HPDE6-E6E7 (cell line): ENCODE results near the gene TOP2A.
A peak's percentile ranks its signal among the peaks of the same experiment; 100 is the strongest.

Experiments used
- DNase-seq: peaks from one replicate; pipeline ENCODE4 v3.0.0; 2011; ENCODE audit warnings: missing footprints; ENCODE audit errors: extremely low spot score

Gene TOP2A

DNA sequence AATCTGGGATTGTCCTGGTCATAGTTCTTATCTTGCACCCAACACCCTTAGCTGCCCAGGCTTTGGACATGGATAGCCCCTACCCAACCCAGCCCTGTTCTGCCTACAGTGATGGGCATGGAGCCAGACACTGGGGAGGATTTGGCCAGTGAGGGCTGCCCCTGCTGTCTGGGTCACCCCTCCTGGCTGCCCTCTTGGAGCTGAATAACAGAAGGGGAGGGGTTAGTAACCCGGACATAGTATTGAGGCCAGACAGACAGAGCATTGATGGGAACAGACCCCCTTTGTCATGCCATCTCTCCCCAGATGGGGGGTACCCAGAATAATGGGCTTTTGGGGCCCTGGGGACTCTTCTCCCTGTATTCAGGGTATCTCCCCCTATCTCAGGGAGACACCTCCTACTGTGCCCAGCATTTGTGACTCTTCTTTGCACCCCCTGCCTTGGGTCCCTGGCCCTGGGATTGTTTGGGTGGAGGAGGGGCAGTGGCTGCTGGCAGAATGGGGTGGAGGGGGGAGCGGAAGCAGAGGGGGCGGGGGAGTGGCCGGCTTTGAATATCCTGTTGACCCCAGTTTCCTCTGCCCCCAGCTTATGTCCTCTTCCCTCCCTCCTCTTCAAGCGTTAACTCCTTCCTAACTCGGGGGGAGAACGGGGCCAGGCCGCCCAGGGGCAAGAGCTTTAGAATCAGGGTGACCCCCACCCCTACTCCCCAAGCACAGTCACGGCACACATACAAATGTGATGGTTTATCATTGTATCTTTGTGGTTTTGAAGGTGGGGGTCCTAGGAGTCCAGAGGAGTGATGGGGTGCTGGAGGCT is 70.2 kb downstream of the TOP2A start:
- no peak for DNase-seq

DNA sequence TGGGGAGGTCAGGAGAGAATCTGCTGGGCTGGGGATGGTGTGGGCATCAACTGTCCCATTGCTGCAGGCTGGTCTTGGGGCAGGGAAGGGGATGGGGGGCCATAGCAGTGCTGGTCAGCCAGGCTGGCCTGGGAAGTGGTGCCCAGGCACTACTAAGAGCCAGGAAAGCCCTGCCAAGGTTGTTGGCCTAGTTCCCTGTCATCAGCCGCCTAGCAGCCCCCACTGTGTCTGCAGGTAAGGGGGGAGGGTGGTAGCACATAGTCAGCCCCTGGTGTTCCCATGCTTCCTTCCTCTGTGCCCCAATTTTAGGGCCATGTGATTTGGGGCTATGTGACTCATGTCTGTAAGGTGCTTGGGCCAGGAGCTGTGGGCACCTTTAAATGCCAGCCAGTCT is 70.9 kb downstream of the TOP2A start:
- DNase-seq, result no peak

DNA sequence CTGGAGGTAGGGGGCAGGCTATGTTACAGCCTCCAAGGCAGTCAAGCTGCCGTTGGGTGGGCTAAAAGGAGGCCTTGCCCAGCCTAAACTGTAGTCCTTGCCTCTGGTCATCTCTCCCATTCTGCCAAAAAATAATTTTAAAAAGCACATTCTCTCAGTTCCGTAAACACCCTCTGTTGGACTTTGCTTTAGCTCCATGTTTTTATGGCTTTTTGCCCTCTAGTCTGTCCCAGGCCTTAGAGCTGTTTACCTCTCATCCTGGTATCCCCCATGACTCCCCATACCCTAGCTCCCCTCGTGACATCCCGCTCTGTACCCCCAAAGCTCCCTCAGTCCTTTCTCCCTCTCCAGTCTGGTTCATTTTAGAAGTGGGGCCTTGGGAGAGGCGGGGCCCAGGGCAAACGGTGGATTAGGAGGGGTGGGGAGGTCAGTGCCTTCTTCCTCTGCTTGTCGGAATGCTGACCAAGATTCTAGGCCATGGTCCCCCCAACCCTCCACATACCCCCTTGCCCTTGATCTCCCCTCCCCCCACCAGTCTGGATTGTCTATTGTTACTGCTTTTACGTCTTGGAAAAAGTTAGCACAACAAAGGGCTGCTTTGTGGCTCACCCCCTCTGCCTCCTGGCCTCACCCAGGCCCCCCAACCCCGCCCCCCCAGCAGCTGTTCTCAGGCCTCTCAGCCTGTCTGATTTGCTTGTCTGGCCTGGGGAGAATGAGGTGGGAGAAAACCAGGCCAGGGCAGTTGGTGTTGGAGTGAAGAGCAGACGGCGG is 71.5 kb downstream of the TOP2A start:
- no peak for DNase-seq

DNA sequence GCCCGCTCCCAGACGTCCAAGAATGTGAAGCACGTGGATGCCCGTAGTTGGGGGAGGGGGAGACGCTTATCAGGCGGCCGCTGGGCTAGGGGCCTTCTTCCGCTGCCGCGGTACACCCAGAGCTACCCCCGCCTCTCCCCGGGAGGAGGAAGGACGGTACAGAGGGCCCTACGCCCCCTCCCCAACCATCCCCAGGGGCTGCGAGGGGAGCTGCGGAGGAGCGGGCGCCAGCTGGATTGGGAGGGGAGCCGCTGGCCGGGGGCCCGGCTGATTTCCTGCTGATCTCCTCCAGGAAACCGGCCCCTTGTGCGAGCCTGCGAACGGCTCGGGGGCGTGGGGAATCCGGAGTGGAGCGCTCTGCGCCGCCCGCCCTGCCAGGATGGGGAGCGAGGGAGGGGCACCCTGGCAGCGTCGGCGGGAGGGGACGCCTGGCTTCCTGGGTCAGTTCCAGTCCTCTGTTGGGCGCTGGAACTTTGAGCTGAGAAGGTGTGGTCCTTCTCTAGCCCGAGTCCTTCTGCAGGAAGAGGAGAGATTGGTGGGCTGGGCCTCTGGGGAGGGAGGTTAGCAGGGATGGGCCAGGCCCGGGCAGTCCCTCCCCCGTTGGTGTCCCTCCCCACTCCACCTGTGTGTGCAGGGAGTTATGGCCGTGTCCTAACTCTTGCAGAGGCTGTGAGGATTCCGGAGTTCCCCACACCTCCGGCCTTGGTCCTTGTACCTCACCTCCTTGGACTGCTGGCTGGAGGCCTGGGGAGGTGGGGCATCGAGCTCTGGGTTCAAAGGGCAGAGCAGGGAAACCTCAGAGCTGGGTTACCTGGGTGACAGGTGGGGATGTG is 72.3 kb downstream of the TOP2A start:
- peak; percentile 79 for DNase-seq

DNA sequence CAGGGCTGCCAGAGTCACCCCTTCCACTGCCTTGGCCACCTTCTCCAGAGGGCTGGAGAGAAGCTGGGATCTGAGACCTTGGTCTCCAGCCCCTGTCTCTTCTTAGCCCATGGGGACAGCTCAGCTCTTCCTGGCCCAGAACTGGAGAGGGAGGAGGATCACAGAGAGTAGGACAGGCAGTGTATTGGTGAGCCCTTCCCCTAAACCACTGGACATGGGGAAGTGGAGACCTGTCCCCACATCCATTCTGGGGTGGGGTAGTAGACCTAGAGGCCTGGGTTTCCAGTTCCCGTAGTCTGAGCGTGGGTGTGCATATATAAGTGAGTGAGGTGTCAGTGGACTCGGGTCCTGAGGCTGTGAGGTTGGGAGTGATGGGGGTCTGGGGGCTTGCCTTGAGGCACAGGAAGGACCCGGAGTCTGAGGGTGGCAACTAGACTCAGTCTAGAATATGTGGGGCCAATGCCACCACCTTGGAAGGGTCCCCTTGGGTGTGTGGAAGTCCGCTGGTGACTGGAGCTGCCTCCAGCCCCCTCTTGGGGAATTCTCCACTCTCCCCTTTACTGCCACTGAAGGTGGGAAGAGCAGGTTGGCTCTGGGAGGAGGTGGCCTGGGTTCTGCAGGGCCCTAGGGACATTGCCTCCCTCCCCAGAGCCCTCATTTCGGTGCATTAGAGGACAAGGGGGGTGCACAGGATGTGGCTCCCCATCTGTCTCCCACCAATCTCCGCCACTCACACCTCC is 73.1 kb downstream of the TOP2A start:
- DNase-seq, result no peak

DNA sequence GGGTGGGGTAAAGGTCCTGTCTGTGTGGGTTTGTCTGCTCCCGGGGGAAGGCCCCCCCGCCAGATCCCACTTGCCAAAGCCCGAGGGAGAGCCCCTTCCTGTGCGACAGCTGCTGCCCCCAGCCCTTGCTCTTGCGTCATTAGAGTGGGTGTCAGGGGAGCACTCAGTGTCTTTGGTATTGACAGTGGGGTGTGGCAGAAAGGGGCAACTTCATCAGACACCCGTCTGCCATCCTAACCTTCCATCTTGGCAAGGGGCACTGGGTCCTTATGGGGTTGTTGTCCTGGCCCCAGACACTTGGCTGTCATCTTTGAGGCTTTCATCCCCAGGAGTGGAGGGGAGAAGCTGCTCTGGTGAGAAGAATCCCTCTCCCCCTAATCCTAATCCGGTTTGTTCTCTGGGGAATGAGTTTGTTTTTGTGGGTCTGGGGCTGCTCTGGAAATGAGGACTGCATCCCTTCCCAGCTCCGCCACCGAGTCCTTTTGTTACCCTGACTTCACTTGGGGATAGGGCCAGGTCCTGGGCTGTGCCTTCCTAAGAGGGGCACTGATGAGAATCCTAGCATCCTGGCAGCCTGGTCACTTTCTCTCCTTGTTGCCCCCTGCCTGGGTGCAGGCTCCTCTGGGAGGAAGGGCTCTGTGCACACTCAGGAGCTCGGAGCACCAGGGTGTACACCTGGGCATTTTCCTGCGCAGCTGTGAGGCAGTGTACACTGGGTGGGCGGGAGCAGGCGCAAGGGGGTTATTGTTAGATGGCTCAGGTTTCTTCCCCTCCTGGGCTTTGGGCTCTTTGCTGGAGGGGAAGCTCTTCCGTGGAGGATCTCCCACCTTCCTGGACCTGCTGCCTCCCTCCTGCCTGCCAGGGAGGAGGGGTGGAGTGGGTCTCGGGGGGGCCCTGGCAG is 74.2 kb downstream of the TOP2A start:
- DNase-seq, result no peak

DNA sequence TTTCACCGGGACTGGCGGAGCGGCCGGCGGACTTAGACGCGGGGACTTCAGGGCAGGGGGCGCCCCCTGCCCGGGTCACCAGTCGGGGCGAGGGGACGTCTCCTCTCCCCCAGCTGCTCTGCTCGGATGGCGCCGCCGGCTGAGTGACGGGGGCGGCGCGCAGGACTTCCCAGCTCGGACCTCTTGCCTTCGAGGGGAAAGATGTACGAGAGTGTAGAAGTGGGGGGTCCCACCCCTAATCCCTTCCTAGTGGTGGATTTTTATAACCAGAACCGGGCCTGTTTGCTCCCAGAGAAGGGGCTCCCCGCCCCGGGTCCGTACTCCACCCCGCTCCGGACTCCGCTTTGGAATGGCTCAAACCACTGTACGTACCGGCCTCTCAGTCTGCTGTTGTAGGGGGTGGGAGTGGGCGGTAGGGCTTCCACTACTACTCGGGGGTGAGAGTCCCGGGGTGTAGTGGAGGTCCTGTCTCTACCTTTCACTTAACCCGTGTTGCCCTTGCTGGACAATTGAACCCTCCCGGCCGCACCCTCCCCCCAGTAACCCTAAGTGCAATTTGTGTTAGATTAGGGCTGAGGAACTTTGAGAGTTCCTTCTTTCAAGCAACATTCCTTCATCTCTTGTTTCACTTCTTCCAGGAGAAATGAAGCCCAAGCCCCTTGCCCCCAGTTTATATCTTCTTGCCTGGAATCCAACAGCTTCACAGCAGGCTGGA is 75.0 kb downstream of the TOP2A start:
- no peak for DNase-seq

DNA sequence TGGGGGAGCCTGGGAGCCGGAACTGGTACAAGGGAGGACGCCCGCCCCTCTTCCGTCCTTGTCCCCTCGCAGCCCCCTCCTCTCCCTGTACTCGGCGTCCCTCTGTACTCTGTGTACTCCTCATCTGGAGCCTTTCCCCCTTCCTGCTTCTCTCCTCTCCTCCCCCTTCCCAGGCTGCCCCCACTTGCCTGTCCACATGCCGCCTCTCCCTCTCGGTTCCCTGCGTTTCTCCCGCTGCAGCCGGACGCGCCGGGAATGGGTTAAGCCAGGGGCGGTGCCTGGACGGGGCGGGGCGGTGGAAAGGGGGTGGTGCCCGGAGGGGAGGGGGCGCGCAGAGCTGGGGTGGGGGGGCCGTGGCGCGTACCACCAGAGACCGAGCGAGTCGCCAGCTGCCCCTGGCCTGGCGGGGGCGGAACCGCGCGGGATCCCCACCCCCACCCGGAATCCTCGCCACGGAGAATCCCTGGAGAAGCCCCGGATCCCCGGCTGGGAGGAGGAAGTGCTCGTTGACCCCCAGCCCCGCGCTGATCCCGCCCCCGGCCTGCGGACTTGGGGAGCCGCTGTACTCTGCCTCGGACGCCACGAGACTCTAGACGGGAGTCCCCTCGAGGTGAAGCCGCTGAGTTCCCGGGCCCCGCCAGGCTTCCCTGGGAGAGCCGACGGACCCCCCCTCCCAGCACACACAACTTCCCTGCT is 75.7 kb downstream of the TOP2A start:
- no peak for DNase-seq

DNA sequence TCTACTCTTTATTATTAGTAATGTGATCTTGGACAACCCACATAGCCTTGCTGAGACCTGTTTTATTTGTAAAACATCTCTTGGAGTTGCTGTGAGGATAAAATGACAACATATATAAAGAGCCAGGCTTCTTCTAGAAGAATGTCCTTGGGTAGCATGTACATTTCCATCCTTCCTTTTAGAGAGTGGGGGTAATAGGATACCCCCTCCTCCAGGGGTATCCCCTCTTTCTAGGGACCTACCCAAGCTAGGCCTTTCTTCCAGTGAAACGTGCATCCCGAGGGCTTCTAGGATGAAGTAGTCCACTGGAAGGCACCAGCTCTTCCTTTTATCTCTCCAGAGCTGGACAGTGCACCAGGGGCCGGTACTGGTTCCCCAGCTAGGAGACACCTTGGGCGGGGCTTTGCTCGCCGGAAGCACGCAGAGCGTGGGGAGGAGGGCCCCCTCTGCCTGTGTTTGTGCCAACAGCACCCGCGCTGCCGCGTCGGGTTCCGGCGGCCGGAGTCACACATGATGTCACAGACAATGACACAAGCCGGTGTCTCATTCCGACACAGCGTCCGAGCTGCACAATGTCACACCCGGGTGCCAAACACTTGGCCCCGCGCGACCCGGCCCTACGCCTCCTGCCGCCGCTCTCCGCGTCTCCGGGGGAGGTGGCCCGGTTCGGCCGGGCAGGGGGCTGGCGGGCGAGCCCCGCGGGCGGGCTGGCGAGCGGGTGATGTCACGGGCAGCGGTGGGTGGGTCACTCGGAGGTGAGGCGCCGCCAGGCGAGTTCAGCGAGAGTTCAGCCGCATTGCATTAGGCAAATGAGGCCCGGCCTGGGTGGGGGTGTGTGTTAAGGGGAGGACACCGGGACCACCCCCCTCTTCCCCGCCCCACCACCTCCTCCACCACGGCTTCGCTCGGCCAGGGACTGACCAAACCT is 76.6 kb downstream of the TOP2A start:
- peak; percentile 76 for DNase-seq

DNA sequence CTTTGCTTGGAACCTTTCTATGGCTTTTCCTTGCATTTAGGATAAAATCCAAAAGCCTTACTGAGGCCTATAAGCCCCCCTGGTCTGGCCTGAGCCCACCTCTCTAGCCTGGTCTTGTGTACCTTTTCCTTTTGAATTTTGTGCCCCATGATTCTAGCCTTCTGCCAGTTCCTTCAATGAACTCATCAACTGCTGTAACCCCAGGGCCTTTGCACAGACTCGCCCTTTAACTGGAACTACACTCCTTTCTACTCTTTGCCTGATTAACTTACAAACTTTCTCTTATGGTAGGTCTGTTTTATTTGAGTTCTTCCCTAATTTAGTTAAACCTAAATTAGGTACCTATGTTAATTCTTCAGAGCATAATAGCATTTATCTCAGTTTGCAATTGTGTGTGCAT is 77.4 kb downstream of the TOP2A start:
- no peak for DNase-seq

DNA sequence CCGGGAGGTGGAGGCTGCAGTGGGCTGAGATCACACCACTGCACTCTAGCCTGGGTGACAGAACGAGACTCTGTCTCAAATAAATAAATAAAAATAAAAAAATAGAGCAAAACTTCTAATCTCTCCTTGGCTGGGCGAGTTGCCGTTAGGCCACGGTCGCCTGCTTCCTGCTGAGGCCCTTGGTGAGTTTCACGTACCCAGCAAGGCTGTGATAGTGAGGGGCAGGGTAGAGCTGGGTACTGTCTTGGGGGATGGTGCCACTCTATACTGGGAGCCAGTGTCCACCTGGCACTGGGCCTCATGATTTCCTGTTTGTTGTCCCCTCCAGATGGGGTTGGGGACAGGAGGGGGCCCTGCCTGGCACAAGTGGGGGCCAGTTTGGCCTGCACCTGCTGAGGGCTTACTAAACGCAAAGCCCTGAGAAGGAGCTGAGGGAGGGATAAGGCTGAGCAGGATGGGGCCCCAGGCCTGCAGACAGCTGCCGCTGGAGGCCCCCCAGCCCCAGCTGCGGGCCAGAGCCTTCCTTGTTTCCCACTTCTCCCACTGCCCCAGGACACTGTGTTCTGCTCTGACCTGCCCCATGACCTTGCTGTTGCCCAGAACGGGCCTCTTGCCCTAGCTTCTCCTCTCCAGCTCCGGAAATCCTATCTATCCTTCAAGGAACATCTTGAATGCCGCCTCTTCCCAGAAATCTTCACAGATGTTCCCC is 78.6 kb downstream of the TOP2A start:
- DNase-seq, result no peak
